GM10266 (cell line): ENCODE data around the gene LSM14A.

Experiments used
- DNase-seq: peaks from one replicate; pipeline ENCODE4 v3.0.0; 2012; ENCODE audit errors: extremely low spot score
- TF ChIP-seq, protein P1 (sequence below): IDR thresholded peaks from 2 replicates; pipeline ENCODE4 v1.5.1; 2012; ENCODE audit warnings: mild to moderate bottlenecking, low read depth; ENCODE audit not compliant: control insufficient read depth, insufficient read depth; ENCODE audit errors: missing control alignments

Gene LSM14A

DNA sequence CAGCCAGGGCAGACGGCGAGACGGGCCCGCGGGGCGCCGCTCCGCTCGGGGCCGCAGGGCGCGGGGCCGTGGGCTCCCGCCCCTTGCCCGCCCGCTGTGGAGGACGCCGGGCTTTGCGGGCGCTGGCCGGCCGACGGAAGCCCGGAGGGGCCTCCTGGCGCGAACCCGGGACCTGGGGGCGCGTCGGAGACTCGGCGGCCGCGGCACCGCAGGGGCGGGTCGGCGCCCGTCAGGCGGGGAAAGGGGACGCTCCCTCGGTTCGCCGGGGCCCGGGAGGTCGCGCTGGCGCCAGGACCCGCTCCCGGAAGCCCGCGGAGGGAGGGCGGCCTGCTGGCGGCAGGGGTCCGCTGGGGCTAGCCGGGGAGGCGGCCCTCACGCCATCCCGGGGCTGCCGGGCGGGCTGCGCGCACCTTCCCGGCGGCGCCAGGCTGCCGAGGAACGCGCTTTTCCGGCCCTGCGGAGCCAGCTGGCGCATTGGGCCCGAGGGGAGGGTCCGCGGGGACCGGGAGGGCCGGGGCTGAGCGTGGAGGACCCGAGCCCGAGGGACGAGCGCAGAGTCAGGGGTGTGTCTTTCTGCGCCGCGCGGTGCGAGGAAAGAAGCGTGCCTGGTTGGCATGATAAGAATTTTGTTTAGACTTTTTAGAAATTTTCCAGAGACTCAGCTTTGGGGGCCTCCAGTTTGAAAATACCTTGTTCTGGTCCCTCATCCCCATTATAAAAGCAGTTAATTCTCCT, 82.6 kb downstream of the LSM14A start:
- DNase-seq: peak; percentile 81
- TF ChIP-seq, protein P1, sequence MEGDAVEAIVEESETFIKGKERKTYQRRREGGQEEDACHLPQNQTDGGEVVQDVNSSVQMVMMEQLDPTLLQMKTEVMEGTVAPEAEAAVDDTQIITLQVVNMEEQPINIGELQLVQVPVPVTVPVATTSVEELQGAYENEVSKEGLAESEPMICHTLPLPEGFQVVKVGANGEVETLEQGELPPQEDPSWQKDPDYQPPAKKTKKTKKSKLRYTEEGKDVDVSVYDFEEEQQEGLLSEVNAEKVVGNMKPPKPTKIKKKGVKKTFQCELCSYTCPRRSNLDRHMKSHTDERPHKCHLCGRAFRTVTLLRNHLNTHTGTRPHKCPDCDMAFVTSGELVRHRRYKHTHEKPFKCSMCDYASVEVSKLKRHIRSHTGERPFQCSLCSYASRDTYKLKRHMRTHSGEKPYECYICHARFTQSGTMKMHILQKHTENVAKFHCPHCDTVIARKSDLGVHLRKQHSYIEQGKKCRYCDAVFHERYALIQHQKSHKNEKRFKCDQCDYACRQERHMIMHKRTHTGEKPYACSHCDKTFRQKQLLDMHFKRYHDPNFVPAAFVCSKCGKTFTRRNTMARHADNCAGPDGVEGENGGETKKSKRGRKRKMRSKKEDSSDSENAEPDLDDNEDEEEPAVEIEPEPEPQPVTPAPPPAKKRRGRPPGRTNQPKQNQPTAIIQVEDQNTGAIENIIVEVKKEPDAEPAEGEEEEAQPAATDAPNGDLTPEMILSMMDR: no peak

DNA sequence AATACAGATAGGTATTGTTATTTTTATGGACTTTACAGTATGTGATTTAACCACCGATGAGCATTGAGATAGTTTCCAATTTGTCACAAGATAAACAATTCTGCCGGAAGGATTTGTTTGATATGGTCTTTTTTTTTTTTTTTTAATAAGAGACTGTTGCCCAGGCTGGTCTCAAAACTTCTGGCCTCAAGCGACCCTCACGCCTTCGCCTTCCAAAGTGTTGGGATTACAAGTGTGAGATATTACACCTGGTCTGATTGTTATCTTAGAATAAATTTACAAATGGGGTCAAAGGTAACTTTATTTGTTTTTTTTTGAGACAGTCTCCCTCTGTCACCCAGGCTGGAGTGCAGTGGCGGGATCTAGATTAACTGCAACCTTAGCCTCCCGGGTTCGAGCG, 83.2 kb downstream of the LSM14A start:
- TF ChIP-seq, protein P1: no peak
- DNase-seq: no peak

DNA sequence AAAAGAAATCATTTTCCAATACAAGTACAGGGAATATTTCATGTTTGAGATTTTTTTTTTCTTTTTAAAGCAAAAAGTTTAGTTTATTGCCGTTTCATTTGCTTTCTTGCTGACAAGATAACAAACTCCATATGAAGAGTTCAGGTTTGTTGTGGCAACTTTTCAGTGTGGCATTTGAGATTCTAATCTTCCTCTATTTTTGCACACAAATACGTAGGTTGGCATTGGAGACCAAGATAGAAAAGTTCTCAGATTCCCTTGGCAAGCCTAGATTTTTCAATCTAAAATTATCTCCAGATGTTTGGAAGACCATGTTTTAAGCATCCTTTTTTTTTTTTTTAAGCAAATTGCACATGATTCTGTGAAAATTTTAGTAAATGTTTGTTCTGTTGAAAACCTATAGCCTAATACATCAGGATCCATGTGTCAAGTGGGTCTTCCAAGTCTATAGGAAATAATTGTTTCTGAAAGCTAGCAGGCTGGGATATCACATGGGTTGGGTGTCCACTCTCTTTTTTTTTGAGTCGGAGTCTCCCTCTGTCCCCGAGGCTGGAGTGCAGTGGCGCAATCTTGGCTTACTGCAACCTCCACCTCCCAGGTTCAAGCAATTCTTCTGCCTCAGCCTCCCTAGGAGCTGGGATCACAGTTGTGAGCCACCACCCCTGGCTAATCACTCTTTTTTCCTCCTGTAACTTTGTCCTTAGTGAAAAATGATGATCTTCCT, 84.7 kb downstream of the LSM14A start:
- no peak for DNase-seq
- TF ChIP-seq, protein P1: no peak

DNA sequence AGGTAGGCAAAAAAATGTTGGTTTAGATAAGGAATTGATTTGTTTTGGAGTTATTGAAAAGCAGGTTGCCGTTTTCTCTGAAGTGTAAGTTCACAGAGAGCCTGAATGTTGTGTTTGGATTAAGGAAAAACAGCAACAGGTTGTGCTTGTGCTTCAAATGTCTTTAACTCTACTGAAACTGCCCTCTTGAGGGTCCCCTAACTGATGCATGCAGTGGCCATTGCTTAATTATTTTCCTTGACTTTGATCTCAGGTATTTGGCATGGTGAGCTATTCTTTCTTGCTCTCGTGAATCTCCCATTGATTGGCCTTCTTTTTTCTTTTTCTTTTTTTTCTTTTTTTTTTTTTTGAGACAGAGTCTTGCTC, 85.2 kb downstream of the LSM14A start:
- TF ChIP-seq, protein P1: no peak
- no peak for DNase-seq

DNA sequence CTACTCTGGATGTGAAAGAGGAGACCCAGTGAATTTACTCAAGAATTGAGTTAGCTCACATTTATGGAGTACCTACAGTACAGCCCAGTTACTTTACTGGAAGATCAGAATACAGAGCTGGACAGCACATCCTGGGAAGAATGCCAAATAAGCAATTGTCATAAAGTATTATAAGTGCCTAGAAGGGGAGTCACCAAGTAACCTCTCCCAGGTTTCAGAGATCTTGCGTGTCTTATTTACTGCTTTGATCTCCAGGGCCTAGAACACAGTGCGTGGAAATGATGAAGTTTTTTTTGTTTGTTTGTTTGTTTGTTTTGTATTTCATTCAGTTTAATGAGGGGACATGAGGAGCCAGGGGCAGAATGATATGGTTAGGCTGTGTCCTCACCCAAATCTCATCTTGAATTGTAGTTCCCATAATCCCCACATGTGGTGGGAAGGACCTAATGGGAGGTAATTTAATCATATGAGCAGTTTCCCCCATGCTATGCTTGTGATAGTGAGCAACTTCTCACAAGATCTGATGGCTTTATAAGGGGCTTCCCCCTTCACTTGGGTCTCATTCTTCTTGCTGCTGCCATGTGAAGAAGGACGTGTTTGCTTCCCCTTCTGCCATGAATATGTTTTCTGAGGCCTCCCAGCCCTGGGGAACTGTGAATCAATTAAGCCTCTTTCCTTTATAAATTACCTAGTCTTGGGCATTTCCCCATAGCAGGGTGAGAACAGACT, 87.2 kb downstream of the LSM14A start:
- DNase-seq: no peak
- TF ChIP-seq, protein P1: no peak

DNA sequence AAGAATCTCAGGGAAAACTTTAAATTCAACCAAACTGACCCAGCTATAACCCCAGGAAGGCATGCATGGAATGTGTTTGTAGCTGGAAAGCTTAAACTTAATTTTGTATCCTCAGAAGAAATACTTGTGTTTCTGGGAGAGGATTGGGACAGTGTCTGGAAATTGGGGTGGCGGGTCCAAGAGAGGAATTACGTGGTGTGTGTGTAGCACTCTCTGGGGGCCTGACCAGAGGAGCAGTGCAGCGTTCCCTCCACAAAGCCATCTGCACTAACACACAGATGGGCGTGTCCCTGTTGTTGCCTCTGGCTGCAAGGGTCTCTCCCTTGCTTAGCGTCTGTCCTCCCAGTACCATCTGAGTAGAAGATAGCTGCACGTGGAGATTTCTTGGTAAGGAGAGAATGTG, 88.5 kb downstream of the LSM14A start:
- no peak for DNase-seq
- TF ChIP-seq, protein P1: no peak

DNA sequence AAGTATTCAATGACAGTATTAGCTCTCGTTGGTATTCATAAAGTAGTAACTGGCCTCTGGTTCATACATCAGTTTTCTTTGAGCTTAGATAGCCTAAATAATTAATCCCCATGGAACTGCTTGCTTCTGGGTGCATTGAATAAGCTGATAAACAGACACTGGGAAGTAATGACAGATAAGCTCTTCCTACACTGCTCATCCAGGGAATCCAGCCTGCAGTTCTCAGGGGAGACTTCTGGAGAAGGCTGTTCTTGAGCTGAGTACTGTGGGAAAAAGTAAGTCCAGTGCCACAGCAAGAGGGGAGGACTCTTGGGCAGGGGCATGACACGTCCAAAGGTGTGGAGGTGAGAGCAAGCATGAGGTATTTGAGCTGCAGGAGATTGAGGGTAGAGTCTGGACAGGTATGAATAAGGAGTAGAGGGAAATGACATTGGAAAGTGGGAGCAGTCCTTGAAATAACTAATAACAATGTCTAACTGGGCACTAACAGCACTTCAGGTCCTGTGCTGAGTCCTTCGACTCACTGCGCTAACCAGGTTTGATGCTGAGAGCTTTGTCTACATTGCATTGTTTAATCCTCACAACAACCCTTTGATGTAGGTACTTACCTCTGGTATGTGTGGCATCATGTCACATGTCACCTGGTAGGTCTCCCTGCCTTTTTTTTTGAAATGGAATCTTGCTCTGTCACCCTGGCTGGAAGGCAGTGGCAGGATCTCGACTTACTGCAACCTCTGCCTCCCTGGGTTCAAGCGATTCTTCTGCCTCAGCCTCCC, 89.2 kb downstream of the LSM14A start:
- no peak for DNase-seq
- TF ChIP-seq, protein P1: no peak
